ENCODE measurements around the gene RFXANK.

The RFXANK gene

DNA sequence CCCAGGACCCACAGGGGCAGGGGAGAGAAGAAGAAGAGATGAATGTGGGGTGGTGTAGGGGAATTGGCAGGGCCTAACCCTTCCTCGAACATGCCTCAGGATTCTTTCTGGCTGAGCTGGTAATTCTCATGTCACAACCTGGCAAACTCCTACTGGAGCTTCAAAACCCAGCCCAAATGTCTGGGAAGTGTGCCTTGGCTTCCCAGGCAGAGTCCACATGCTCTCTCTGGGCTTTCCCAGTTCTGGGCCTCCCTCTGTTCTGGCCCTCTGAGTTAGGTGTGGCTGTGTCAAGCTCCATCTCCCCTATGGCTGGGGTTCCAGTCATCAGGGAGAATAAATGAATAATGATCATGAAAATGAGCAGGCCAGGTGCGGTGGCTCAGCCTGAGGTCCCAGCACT is 42.6 kb upstream of the RFXANK start:
- H3K4me3 ChIP-seq (ENCODE audit: control insufficient read depth, low read depth, low read length), result no peak overlapping the region
- DNase-seq (ENCODE audit: low read depth), result no peak
- TF ChIP-seq, protein P1, sequence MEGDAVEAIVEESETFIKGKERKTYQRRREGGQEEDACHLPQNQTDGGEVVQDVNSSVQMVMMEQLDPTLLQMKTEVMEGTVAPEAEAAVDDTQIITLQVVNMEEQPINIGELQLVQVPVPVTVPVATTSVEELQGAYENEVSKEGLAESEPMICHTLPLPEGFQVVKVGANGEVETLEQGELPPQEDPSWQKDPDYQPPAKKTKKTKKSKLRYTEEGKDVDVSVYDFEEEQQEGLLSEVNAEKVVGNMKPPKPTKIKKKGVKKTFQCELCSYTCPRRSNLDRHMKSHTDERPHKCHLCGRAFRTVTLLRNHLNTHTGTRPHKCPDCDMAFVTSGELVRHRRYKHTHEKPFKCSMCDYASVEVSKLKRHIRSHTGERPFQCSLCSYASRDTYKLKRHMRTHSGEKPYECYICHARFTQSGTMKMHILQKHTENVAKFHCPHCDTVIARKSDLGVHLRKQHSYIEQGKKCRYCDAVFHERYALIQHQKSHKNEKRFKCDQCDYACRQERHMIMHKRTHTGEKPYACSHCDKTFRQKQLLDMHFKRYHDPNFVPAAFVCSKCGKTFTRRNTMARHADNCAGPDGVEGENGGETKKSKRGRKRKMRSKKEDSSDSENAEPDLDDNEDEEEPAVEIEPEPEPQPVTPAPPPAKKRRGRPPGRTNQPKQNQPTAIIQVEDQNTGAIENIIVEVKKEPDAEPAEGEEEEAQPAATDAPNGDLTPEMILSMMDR (IDR thresholded peaks at IDR 0.05; ENCODE audit: control insufficient read depth, insufficient read depth, low read depth, low read length, missing control alignments), result no peak

DNA sequence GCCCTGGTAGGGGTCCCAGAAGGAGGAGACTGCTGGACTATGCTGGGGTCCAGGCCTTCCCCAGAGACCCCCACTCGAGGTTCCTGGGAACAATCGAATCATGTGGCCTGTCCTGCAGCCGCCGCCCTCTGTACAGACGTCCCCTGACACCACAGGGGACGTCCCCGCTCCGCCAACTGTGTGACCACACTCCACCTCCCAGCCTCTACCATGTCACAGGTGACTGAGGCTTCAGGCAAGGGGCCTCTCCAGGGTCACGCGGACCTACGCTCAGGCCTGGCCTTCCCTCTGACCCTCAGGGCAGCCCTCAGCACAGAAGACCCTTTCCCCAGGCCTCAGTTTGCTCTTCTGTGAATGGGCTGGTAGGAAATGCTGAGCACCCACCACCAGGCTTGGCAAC is 40.6 kb upstream of the RFXANK start:
- no peak overlapping the region for H3K4me3 ChIP-seq (ENCODE audit: control insufficient read depth, low read depth, low read length)
- DNase-seq (ENCODE audit: low read depth), result no peak
- TF ChIP-seq, protein P1 (IDR thresholded peaks at IDR 0.05; ENCODE audit: control insufficient read depth, insufficient read depth, low read depth, low read length, missing control alignments), result no peak

DNA sequence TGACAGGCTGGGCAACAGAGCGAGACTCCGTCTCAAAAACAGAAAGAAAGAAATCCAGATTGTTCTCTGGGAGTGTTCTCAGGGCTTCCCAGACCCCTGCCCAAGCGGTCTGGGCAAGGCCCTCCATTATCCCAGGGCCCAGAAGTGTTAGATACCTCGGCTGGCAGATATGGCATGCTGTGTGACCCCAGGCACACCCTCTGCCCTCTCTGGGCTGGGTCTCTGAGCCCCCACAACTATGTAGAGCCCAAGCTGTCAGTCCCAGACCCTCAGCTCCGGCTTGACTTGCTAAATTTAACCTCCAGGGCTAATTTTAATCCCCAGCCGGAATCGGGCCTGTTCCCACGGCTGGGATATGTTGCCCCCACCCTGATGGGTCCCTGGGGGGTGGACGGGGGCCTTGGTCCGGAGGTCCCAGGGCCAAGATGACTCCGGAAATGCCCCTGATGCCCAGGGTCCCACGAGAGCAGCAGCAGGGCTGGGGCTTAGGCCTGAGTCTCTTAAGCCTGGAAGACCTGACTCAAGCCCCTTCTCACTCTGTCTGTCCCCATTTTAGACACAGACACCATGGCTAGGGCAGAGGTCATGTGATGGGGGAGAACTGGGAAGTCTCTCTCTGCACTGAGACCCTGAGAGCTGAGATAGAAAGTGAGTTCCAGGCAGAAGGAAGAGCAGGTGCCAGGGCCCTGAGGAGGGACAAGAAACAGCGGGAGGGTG is 39.2 kb upstream of the RFXANK start:
- DNase-seq (ENCODE audit: low read depth), result no peak
- no peak overlapping the region for H3K4me3 ChIP-seq (ENCODE audit: control insufficient read depth, low read depth, low read length)
- TF ChIP-seq, protein P1 (IDR thresholded peaks at IDR 0.05; ENCODE audit: control insufficient read depth, insufficient read depth, low read depth, low read length, missing control alignments), result no peak

DNA sequence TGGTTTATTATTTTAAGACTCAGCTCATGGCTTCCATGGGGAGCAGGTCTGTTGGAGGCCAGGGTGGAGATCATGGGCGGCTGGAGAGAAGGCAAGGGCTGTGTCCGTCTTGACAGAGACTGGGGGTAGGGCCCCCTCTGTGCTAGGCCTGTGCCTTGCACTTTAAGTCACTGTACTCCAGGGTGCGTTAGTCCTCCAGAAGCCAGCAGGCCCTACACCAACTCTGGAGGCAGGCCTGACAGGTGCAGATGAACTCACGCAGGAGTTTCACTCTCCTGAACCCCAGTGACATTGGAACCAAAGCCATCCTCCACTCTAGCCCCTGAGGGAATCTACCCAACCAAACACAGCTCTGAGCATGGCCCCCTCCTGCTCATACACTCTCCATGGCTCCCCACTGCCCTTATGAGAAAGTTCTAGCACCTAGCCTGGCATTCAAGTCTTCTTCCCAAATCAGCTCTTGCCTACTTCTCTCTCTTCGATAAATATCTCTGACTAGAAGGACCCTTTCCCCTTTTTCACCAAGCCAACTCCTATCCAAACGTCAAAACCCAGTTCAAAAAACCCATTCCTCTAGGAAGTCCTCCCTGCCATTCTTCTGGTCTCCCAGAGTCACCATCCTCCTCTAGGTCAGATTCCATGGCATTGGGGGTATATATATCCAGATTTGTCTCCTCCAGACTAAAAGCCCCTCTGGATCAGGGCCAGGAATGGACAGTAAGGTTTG is 37.1 kb upstream of the RFXANK start:
- no peak overlapping the region for H3K4me3 ChIP-seq (ENCODE audit: control insufficient read depth, low read depth, low read length)
- TF ChIP-seq, protein P1 (IDR thresholded peaks at IDR 0.05; ENCODE audit: control insufficient read depth, insufficient read depth, low read depth, low read length, missing control alignments), result no peak
- DNase-seq (ENCODE audit: low read depth), result no peak

DNA sequence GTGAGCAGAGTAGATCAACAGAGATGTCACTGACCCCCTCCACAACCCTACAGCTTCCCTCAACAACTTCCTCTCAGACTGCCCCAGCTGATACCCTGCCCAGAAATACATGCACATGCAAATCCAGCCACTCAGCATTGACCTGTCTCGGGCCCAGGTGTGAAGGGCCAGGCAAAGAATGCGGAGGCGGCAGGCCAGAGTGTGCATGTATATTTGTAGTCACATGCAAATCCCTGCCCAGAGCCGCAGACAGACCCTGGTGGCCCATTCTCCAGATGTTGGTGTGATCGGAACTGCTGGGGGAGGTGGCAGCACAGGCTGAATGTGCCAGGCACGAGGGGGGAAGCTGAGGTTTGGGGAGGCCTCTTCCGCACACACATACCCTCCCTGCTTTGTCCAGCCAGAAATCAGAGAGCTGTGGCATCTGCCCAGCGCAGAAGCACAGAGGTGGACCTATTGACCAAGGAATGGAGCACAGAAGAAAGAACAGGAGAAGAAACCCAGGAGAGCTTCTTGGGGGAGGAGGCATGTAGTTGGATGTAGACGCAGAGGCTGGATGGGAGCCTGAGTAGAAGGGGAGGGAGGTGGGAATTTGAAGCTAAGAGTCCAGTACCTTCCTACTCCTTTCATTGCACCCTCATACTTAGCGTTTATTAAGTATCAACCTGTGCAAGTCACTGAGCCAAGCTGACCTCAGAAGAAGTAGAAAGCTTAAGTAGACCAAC is 36.4 kb upstream of the RFXANK start:
- TF ChIP-seq, protein P1 (IDR thresholded peaks at IDR 0.05; ENCODE audit: control insufficient read depth, insufficient read depth, low read depth, low read length, missing control alignments), result no peak
- no peak for DNase-seq (ENCODE audit: low read depth)
- no peak overlapping the region for H3K4me3 ChIP-seq (ENCODE audit: control insufficient read depth, low read depth, low read length)

DNA sequence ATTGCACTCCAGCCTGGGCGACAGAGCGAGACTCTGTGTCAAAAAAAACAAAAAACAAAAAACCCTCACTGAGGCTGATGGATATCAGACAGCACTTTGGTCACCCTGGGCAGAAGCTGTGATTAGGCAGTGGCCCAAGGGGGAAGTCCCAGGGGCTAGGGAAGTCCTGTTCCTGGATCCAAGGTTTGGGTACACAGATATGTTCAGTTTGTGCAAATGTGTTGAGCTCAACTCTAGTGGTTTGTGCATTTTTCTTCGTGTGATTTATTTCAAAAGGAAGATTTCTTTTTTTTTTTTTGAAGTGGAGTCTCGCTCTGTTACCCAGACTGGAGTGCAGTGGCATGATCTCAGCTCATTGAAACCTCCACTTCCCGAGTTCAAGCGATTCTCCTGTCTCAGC is 34.2 kb upstream of the RFXANK start:
- no peak overlapping the region for H3K4me3 ChIP-seq (ENCODE audit: control insufficient read depth, low read depth, low read length)
- TF ChIP-seq, protein P1 (IDR thresholded peaks at IDR 0.05; ENCODE audit: control insufficient read depth, insufficient read depth, low read depth, low read length, missing control alignments), result no peak
- DNase-seq (ENCODE audit: low read depth), result no peak

Measured in AG09309 (cell line).